Measurements from ENCODE around the gene ZFPM1.
"Not testable (repeated sequence)": the region's sequence is repeated elsewhere in the genome, so short reads cannot be mapped to it uniquely, and the experiment has no call there.

The ZFPM1 gene

DNA sequence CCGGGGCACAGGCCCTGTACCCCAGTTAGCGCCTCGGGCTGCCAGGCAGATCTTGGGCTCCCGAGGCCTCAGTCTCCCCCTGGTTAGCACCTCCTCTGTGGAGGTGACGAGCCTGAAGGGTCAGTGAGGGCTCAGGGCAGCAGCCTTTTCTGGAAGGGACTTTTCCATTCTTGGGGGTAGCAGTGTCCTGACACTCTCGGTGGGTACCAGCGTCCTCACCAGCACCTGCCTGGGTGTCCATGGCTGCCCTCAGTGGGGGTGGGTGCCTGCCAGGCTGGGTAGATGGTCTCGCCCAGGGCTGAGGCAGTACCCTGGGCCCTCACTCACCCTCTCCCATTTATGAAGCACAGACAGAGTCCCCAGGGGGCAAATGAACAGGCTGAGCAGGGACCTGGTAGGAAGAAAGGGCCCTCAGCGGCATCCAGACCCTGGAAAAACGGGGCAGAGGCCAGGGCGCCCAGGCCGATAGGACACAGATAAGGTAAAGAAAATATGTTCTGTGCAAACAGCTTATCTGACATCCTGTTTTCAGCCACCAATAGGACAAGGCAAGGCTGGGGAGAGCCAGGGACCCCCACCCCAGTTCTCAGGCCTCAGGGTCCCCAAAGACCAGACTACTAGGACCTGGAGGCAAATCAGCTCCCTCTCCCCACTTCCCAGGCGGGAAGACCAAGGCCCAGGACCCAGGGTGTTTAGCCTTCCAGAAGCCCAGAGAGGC lies 50.9 kb downstream of the ZFPM1 start:
- no peak for DNase-seq

DNA sequence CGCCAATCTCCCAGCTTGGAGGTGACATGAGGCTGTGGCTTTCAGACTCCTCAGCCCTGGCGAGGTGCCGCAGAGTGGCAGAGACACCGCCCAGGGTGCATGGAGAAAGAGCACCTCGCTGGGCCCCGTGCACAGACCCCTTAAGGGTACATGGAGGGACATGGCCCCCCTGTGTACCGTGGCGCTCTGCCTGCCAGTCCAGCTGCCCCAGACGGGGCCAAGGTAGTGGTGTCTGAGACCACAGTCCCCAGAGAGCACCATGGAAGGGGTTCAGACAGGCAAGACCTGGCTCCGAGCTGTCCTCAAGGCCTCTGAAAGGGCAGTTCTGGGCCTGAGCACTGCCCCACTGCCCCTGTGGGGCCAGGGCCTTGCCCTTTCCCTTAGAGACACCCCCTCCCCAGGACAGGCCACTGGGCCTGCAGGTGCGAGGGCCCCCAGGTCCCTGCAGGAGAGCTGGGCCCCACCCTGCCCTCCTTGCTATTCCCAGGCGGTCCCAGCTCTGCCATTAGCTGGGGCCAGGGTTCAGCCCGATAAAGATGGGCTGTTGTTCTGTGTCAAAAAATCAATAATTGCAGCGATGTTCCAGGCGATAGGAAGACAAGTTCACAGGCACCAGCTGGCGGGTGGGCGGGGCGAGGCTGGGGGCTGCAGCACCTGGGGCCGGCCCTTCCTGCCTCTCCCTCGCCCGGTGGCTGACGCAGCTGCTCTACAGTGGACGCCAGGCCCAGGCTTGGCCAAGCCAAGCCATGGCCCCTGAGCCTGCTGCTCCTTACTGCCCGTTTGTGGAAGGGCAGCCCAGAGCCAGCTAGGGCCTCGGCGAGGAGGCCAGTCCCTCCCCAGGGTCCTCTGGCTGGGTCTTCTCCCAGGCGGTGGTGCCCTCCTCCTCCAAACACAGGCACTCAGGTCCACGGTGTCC lies 51.7 kb downstream of the ZFPM1 start:
- no peak for DNase-seq

DNA sequence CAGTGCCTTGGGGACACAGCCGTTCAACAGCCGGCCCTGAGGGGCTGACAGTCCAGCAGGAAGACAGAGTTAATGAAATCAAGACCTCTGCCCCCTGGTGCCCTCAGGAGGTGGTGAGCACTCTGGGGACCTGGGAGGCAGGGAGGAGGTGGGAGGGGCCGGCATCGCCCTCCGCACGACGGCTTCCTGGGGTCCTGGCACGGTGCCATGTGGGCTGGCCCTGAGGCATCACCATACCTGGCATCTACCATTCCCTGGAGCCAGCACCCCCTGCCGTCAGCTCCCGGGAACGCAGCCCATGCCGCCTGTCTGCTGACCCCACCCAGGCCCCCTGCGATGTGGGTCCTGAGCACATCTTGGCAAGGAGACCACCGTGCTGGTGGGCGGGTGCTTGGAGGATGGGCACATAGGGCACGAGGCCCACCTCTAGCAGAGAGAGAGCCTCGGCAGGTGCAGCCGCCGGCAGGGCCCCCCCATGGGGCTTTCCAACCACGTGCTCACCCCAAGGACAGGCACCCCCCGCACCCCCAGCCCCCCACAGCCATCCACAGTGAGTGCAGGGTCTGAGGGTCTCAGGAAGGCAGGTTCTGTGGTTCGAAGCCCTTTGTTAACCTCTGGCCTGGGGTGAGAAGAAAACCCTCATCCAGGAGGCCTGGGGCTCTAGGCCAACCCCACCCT lies 52.5 kb downstream of the ZFPM1 start:
- no peak for DNase-seq

DNA sequence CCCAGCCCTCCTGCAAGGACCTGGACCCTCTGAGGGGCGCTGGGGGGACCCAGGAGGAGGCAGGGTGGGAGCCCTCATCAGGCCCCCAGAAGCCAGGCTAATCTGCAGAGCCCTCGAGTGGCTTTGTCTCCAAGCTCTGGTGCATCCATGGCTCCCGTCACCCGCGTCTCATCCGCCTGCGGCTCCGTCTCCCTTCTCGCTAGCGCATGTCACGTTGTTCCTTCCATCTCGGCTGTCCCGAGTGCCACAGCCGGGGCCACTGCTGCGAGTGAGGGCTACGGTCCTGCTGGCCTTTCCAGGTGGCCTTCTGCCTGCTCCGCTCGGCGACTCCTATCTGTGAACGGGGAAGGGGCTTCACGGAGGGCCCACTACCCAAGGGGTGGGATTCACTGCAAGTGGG lies 53.6 kb downstream of the ZFPM1 start:
- DNase-seq, result no peak

DNA sequence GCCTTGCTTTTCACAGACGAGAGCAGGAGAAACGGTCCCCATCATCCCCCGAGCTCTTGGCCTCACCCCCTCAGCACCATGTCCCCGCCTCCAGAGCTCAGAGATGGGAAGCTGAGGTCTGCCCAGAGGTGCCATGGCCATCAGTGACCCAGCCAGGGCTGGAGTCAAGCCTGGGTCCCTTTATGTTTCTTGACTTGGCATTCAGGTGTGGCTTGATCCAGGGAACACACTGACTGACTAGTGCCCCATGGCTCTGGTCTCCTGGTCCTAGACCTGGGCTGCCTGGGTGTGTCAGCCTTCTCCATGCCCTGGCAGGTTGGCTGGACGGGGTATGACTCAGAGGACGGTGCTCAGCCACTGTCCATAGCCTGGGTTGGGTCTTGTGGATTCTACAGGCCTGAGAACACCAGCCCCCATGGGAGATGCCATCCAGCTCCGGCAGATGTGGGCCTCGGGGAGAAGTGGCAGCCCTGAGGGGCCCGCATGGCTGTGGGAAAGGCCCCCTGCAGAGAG lies 54.2 kb downstream of the ZFPM1 start:
- no peak for DNase-seq

DNA sequence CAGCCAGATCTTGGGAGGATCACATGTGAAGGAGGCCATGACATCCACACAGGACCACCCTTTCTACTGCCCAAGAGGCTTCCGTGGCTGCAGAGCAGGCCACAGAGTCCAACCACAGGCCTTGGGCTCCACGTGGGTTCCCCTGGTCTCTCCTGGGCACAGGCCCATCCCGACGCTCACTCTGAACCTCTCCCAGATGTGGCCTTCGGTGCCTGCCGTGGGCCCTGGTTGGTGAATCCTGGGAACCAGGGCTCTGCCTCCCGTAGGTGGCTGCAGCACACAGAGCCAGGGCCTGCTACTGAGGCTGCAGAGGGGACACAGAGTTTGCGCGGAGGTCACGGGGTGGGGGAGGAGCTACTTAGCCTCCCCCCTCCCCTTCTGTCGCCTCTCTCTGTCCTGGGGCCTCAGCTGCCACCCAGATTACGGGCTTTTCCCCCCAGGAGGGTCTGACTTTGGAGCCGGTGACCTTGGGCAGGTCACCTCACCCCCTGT lies 55.3 kb downstream of the ZFPM1 start:
- DNase-seq, result no peak

DNA sequence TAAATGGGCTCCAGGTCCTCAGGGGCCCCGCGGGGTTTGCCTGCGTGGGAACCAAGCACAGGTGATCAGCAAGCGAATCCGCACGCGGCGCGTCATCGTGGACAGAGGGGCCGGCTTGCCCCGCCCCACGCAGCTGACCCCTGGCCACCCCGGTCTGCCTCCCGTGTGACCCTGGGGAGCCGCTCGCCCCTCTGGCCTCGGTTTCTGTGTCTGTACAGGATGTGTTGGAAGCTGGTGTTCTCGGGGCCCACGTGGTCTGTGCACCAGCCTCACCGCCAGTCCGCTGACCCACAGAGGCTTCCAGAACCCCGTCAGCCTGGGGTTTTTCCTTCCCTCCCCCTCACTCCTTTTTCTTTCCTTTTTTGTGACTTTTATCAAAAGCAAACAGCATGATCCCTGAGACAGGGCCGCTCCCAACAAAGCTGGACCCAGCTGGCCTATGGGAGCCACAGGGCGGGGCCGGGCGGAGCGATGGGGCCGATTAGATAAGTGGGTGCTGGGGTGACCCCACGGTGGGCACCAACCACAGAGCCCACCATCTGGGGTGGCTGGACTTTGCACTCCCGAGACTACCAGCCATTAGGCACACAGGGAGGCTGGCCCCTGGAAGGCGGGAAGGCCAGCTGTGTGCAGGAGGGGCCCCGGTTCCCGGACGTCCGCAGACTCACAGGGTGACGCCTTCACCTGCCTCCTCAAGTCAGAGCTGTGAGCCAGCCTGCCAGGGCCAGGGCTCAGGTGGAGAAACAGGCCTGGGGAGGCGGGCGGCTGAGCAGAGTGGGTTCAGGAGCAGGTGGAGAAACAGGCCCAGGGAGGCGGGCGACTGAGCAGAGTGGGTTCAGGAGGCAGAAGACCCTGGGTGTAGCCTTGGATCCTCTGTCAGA lies 56.0 kb downstream of the ZFPM1 start:
- no peak for DNase-seq

DNA sequence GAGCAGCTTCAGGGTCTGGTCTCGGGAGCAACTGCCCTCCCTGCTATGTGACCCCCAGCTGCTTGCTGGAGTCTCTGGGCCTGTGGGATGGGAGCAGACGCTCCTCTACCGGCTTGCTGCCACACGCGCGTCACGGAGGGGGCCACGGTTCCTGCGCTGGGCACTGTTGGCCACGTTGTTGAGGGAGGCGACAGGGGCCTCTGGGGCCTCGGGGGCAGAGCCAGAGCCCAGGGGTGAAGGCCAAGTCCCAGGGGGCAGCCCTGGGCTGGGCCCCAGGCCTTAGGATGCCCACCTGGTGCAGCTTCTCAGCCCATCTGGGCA lies 56.6 kb downstream of the ZFPM1 start:
- no peak for DNase-seq

DNA sequence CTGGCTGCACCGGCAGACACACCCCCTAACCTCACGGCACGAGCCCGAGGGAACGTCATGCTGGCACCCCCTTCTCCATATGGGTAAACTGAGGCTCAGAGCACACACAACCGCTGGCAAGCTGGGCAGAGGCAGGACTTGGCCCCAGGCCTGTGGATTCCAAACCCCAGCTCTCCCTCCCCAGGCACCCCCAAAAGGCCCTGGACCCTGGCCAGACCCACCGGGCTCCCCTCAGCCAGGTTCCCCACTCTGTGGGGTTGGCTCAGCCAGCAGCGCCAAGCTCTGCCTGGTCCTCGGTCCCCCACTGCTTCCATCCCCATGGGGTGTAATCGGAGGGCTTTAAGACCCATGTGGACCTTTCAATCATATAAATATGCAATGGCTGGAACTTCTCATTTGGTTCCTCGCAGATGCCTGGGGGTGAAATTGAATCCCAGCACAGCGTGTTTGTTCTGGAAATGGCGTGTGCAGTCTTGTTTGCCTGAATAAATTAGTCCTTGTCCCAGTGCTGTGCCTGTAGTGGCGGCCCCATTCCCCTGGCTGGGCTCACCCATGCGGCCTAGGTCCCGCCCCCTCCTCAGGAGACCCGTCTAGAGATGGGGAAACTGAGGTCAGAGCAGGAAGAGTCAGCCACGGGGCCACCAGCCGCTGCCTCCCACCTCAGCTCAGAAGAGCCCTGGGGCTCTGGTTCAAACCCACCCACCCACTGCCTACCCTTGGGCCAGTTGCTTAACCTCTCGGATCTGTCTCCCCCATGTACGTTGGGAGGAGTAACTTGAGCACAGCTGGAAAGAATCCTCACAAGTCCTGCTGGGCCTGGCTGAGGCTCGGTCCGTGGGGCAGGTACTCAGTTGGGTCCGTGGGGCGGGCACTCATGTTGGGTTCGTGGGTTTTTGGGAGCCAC lies 57.3 kb downstream of the ZFPM1 start:
- no peak for DNase-seq

DNA sequence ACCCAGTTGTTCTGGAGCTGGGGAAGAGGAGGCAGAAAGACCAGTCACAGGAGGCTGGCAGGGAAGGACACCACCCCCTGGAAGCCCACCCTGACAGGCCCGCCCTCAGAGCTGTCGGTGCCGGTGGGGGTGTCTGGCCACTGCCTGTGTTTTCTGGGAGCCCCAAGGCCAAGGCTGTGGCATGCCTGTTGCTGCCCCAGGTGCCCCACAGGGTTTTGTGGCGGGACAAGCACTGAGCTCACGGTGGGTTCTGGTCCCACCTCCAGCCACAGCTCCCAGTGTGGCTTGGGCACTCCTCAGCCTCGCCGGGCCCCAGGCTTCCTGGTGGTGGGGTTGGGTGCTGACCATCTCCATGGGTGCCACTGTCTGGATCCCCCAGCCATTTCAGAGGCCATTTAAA lies 58.0 kb downstream of the ZFPM1 start:
- DNase-seq, result no peak

DNA sequence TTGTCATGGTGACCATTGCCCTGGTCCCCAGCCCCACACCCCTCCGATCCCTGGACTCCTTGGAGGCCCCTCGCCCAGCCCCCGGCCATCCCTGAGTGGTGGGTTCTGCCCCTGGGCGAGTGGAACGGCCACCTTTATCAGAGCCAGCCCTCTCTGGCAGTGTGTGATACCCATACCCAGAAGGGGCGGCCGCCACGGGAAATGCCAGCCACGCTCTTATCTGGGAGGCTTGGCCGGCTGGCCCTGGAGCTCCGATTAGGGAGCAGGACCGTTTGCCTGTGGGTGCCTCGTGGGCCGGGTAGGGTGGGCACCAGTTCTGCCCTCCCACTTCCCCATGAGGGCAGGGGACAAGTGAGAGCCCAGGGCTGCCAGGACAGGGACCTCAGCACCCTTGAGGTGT lies 58.8 kb downstream of the ZFPM1 start:
- DNase-seq, result no peak

DNA sequence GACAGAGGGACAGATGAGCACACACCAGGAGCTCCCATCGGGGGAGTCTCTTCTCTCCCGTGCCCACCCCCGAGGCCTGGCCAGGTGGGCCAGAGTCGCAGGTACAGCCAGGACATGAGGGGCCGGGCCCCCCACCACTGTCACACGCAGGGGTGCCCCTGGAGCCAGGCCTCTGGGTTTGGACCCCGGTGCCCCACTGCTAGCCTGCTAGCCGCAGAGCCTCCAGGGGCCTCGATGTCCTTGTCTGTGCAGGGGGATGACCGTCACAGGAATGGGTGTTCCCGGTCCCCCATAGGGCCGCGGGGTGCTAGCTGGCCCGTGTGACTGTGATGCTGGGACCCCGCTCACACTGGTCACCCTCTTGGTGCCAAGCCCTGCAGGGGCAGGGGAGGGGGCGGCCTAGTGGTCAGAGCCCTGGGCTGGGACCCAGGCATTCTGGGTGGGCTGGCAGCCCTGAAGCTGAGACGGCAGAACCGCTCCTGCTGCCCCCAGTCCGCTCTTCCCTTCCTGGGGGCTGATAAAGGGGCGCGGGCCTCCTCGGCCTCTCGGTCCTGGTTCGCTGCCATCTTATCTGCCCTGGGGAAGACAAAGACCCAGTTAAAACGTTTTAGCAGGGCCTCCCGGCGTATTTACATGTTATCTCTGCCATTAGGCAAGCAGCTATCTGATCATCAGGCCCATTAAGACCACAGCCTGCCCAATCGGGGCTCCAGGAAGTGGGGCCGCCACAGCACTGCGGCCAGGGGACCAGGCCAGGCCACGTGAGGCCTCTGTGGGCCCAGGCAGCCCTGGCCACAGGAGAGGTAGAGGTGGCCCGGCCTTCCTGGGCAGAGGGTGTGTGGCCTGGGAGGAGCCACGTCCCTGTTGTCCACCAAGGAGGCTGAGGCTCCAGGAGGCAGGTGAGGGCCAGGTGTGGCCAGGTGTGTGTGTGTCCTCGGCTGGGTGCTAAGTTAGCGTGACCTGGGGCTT lies 59.9 kb downstream of the ZFPM1 start:
- no peak for DNase-seq

DNA sequence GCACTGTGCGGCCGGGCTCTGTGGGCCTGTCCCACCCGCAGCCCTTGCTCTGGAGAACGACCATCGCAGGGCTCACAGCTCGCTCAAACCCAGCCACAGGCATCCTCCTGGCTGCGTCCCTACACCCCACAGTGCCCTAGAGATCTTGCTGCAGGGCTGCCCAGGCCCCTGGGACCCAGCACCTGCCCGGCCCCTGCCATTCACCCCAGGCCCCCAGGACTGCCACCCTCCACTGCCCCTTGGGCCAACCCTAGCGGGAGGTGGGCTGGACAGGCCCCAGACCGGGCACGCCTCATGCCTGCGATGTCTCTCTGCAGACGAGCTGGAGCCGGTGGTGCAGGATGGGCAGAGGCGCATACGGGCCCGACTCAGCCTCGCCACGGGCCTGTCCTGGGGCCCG lies 61.0 kb downstream of the ZFPM1 start:
- DNase-seq, result no peak

DNA sequence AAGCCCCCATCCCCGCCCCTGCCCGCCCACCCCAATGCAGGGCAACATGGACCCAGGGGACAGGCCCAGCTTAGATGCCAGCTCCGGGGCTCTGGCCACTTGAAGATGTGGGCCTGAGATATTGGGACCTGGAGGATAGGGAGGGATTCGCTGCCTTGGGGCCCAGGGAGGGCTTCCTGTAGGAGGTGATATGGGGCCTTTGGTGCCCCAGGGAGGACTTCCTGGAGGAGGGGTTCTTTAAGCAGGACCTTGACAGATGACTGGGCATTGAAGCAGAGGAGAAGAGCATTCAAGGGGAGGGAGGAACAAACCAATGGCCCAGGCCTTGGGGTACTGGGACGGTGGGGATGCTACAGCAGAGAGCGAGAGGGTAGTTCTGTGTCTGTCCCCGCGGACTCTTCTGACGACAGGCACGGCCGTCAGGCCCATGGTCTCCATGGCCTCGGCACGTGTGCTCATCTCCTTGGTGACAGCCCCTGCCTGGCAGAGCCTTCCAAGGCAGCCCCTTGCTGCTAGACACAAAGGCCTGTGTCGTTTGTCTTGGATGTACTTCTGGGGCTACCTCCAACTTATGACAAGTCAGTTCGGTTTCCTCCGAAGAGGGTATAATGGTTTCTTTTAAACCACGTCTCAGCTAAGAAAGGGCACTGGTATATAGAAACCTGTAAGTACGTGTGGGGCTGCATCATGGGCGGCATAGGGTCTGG lies 61.6 kb downstream of the ZFPM1 start:
- DNase-seq, result no peak

DNA sequence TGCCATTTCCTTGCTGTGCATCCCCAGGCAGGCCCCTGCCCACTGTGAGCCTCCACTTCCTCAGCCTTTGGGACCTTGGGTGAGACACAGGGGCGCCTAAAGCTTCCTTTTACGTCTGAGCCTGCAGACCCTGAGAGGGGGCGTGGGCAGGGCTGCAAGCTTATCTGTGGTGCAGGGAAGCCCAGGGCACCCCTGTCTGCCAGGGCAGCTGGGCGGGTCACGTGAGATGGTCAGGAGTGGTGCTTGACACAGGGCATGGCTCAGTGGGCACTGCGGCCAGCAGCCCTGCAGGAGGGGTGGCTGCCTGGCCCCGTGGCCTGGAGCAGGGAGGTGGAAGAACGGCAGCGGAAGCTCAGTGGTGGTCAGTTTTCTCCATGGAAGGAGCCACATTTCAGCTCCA lies 62.3 kb downstream of the ZFPM1 start:
- DNase-seq, result no peak

DNA sequence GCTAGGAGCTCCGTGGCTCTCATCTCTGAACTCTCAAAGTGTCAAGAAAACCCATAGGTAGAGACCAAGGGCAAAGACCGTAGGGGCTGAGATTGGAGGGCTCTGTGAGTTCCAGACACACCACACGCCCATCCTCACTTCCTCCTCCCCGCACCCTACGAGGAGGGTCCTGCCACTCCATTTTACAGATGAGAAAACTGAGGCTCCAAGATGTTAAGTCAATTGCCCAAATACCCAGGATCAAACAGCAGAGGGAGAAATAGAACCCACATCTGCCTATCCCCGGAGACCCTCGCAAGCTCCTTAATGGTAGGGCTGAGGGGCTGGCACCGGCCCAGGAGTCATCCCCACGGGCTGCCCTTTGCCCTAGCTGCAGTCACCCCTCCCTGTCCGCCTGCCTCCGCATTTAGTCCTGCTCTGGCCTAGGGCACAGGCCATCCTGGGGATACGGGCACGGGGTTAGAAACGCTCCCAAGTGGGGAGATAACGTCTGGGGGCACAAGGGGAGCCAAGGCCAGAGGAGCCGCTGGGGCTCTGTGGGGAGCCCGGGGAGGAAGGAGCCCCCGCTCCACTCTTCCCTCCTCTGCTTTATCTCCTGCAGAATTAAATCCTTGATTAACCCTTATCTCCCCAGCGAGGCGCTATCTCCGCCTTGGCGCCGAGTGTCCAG lies 63.0 kb downstream of the ZFPM1 start:
- DNase-seq, result no peak

DNA sequence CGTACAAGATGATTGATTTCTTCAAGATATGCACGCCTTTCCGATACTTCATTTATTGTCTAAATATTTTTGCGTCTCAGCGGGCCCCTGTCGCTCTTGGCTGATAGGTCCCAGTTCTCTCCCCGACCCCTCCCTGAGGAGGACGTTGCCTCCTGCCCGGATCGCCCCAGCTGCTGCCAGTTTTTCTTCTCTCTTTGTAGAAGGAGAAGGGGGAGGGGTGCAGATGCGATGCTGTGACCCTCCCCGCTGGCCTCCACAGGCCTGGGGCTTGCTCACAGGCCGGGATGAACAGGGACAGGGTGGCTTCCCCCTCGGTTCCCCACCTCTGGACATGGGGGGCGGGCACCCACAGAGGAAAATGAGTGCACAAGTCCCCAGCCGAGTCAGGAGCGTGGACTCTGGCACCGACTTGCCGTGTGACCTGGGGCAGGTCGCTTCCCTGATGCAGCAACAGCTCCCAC lies 63.6 kb downstream of the ZFPM1 start:
- DNase-seq, result no peak

DNA sequence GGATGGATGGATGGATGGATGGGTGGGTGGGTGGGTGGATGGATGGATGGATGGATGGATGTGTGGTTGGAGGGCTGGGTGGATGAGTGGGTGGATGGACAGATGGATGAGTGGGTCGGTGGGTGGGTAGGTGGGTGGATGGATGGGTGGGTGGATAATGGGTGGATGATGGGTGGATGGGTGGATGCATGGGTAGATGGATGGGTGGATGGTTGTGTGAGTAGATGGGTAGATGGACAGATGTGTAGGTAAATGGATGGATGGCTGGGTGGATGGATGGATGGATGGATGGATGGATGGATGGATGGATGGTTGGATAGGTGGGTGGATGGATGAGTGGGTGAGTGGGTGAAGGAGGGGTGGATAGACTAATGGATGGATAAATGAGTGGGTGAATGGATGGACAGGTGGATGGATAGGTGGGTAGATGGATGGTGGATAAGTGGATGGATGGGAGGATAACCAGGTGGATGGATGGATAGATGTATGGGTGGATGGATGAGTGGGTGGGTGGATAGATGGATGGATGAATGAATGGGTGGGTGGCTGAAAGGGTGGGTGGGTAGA lies 64.2 kb downstream of the ZFPM1 start:
- not testable (repeated sequence) for DNase-seq

All from NCI-H510A (cell line).